ENCODE data around the gene SPPL3.
"Not testable (repeated sequence)": the region's sequence is repeated elsewhere in the genome, so short reads cannot be mapped to it uniquely, and the experiment has no call there.

Gene SPPL3

DNA sequence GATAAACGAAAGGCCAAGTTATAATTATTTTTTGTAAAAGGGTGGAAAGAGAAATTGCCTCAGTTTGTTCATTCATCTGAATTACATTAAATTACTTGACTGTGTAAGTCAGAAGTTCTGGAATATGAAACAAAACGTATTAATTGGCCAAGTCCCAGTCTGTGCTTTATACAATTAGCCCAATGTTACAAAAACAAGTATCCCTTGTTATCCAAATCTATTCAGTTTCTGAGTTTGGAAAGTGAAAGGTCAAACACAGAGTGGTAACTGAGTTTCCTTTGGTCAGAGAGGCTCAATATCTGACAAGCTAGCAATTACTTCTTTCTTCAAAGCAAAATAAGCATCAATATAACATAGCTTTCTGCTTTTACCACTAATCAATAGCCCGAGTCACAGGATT, 62.6 kb downstream of the SPPL3 start:
- no peak for DNase-seq

DNA sequence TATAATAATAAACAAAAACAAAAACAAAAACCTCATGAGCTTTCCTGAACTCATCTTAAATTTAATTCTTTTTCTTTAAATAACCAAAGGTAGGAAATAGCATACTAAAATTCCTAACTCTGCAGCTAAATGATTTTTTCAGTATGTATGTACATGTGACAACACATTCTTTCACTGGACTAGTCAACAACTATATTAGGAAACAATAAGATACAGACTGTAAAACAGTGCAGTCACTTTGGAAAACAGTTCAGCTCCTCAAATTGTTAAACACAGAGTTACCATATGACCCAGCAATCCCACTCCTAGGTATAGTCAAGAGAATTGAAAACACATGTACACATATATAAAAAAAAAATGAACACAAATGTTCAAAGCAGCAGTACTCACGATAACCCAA, 64.7 kb downstream of the SPPL3 start:
- no peak for DNase-seq

- not testable (repeated sequence) for DNase-seq
These were observed 65.4 kb downstream of the SPPL3 start for GRCh38 chr12:120838629-120839383.

DNA sequence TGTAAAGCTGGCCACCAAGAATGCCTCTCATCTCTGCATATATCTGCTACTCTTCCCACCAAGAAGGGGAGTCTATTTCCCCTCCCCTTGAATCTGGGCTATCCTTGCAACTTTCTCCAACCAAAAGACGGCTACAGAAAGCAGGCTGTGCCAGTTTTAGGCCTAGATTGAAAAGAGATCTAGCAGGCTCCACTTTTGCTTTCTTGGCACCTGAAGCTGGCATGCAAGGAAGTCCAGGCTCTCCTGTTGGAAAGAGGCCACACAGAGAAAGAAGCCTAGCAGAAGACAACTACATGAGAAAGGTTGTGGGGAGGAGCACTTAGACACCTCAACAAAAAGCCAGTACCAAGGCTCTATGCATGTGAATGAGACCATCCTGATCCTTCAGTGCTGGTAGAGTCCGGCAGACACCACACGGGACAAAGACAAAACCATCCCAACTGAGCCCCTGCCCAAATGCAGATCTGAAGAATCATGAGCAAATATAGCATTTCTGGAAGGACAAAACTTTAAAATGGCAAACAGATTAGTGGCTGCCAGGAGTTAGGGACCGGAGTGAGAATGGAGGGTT, 68.0 kb downstream of the SPPL3 start:
- DNase-seq, result no peak

DNA sequence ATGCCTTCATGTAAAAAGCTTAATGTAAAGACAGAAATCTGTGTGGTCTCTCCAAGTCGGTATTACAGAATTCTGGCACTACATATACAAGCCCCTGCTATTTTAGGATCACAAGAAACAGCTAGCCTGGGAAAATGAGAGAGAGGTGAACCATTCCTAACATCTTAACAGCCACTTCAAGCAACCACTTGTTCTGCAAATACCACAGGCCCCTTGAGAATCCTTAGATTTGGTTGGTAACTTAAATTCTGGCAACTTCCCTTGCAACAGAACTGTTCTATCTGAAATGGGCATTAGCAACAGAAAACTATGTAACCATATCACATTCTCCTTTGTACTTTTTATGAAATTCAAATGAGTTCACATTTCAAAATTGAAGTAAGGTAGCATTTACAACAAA, 68.5 kb downstream of the SPPL3 start:
- DNase-seq, result no peak

- DNase-seq, result no peak
These were observed 68.9 kb downstream of the SPPL3 start for GRCh38 chr12:120835304-120835612.

DNA sequence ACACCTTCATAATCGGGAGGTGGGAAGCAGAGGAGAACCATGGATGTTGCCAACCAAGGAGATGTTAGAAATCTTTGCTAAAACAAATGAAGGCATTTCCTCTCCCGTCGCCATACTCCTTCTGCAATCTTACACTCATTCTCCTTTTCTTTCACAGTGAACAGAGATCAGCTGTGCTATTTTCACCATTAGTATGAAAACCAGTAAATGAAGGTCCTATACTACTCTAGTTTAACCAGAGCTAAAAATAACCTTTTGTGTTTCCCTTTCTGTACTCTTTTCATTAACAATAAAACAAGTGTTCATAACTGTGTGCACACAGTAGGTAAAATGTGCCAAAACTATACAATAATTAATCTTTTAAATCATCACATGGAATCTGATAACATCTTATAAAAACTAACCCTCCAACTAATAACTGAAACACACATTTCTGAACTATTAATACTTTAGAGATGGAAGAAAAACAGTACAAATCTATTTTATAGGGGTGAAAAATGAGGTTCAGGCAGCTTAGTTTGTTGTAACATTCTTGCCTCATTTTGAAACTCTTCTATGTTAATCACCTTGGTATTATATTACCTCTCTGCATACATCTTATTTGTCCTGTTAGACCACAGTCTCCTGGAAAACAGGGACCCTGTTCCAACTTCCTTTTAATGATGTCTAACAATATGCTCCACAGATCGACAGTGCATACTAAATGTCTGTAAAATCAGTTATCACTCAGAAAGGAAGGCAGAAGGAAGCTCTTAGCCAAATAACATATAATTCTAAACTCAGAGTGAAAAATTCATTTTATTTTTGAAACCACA, 69.5 kb downstream of the SPPL3 start:
- no peak for DNase-seq

DNA sequence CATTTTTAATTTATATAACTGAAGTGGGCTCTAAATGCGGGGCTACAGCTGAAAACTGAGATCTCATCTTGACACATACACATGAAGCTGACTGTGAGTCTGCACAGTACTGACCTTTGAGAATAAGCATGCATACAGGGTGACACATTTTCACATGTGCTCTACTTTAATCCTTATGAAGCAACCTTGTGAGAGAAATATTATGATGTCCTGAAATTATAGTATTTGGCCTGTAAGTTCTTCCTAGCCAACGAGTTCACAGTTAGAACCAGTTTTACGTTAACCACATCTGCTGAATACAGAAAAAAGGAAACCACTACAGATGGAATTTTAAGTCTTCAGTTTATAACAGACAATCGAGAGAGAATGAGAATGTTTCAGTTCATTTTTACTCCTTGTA, 70.3 kb downstream of the SPPL3 start:
- no peak for DNase-seq

- no peak for DNase-seq
These were observed 71.4 kb downstream of the SPPL3 start for GRCh38 chr12:120832737-120833136.

GRCh38 chr12:120831648-120832267, 72.4 kb downstream of the SPPL3 start:
- no peak for DNase-seq

DNA sequence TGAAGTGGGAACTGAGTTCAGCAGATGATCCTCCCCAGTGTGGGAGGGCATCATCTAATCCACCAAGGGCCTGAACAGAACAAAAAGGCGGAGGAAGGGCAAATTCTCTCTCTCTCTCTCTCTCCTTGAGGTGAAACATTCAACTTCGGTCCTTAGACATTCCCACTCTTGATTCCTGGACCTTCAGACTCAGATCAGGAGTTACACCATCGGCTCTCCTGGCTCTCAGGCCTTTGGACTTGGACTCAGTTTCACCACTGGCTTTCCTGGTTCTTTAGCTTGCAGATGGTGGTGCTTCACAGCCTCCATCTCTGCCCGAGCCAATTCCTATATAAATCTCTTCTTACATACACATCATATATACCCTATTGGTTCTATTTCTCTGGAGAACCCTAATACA, 73.2 kb downstream of the SPPL3 start:
- no peak for DNase-seq

DNA sequence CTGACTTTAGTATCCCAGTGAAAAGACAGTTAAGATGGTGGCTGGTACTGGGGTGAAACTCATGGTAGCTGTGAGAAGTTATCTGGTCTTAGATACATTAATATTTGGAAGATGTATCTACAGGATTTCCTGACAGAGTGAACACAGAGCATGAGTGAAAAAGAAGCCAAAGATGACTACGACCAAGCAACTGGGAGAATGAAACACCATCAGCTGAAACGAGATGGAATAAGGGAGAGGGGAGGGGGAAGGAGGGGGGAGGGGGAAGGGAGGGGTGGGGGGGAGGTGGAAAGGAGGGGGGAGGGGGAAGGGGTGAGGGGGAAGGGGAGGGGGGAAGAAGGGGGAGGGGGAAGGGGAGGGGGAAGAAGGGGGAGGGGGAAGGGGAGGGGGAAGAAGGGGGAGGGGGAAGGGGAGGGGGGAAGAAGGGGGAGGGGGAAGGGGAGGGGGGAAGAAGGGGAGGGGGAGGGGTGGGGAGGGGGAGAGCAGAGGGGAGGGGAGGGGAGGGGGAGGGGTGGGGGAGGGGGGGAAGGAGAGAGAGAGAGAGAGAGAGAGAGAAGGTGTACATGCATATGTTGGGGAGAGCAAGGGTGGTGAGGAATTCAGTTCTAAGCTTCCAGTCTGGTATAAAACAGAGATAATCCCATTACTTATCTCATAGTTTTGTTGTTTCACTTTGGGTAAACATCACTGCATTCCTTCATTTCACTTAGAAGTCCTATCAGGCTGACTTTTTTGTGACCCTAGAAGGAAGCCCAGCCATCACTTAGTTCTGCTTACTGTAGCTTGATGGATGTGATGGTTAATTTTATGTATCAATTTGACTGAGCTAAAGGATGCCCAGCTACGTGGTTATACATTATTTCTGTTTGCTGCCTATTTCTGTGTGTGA, 73.9 kb downstream of the SPPL3 start:
- DNase-seq, result no peak

GRCh38 chr12:120826335-120826734, 77.8 kb downstream of the SPPL3 start:
- no peak for DNase-seq

- no peak for DNase-seq
These were observed 78.8 kb downstream of the SPPL3 start for GRCh38 chr12:120825337-120825736.

DNA sequence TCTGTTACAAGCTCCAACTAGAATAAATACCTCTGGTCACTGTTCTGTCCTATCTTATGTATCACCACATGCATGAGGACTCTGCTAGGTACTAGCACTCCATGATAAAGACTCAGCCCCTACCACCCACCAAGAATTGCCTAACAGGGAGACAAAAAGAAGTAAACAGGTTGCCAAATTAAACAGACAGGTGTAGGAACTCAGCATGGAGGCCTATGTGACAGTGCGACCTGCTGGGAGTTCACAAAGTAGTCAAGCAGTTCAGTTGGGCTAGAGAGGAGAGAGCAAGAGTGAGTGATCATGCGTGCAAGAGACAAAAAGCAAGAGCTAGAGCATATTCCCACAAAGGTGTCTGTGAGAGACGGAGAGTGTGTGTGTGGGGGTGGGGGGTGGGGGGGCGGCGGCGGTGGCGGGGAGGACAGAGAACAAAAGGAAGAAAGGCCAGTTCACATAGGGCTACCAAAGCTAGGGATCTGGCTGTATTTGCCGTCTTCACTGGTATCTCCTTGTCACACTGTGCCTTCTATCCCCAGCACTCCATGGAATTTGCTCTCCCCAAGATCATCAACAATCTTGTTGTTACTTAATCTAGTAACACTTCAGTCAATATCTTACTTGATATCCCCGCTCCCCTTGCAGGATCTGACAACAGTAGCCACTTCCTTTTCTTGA, 81.2 kb downstream of the SPPL3 start:
- no peak for DNase-seq

DNA sequence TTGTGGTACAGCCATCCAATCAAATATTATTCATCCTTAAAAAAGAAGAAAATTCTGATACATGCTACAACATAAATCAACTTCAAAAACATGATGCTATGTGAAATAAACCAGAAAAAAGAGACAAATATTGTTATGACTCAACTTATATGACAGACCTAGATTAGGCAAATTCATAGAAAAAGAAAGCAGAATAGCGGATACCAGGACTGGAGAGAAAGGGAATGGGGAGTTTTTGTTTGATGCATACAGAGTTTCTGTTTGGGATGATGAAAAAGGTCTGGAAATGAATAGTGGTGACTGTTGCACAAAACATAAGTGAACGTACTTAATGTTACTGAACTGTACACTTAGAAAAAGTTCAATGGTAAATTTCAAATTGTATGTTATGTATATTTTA, 82.3 kb downstream of the SPPL3 start:
- peak; percentile 70 for DNase-seq

- peak; percentile 67 for DNase-seq
These were observed 83.2 kb downstream of the SPPL3 start for GRCh38 chr12:120820884-120821510.

GRCh38 chr12:120818416-120818815, 85.7 kb downstream of the SPPL3 start:
- DNase-seq, result no peak

- DNase-seq, result no peak
These were observed 86.4 kb downstream of the SPPL3 start for GRCh38 chr12:120817559-120818330.

- DNase-seq, result no peak
These were observed 87.8 kb downstream of the SPPL3 start for GRCh38 chr12:120816363-120816762.

- DNase-seq, result no peak
These were observed 89.2 kb downstream of the SPPL3 start for GRCh38 chr12:120814903-120815429.
